CD4-positive, alpha-beta memory T cell (primary cell): Measurements from ENCODE around the gene SDHA. TPM values are rescaled to one million over a fixed set of nuclear protein-coding genes. Genes with fewer than 3 reads are reported as not detected.
"Not testable (repeated sequence)": the region's sequence is repeated elsewhere in the genome, so short reads cannot be mapped to it uniquely, and the experiment has no call there.

Experiments used
- CTCF ChIA-PET: fragments of 350-600 bp; sonication (Branson Sonifier 250); formaldehyde crosslinking; loops from one replicate; lab custom pipeline; 2021; ENCODE audit warnings: inconsistent platforms; ENCODE audit not compliant: partially characterized antibody; lab: Charles Lee
- POLR2A ChIA-PET: fragments of 350-600 bp; sonication (Branson Sonifier 250); formaldehyde crosslinking; loops from one replicate; lab custom pipeline; 2021; ENCODE audit not compliant: partially characterized antibody; lab: Charles Lee
- DNase-seq, 5 donors: peaks; one replicate each; pipeline versions ENCODE4 v3.0.0 to v3.0.0-alpha.2; 2020 to 2022; ENCODE audit warnings: mixed read lengths in 1 of 5
- H3K27ac ChIP-seq: one replicate; pipeline ENCODE4 v1.7.0; 2013; ENCODE audit warnings: low read depth, low read length
- H3K27me3 ChIP-seq: 2 replicates; pipeline ENCODE4 v1.7.0; 2013; ENCODE audit warnings: mild to moderate bottlenecking, low read length, moderate library complexity; ENCODE audit not compliant: insufficient read depth
- H3K36me3 ChIP-seq: 2 replicates; pipeline ENCODE4 v1.7.0; 2013; ENCODE audit warnings: mild to moderate bottlenecking, low read length, moderate library complexity; ENCODE audit not compliant: insufficient read depth
- H3K4me1 ChIP-seq: 2 replicates; pipeline ENCODE4 v1.7.0; 2013; ENCODE audit warnings: mild to moderate bottlenecking, low read length, moderate library complexity; ENCODE audit not compliant: insufficient read depth
- H3K4me3 ChIP-seq, 2 donors: one replicate each; pipeline ENCODE4 v1.7.0; 2013; ENCODE audit warnings: low read length in 2 of 2, mild to moderate bottlenecking in 1 of 2
- H3K9me3 ChIP-seq, 2 donors: one replicate each; pipeline ENCODE4 v1.7.0; 2013; ENCODE audit warnings: low read length in 2 of 2, control low read depth in 1 of 2; ENCODE audit not compliant: control insufficient read depth in 1 of 2
- H3K27ac Mint-ChIP-seq, 7 donors: one replicate each; pipeline ENCODE4 v1.8.0; 2020 to 2021; ENCODE audit warnings: mixed read lengths in 7 of 7, mild to moderate bottlenecking in 6 of 7, inconsistent platforms in 3 of 7, moderate library complexity in 3 of 7
- H3K27me3 Mint-ChIP-seq, 2 donors: one replicate each; pipeline ENCODE4 v1.8.0; 2020 to 2021; ENCODE audit warnings: mixed read lengths in 2 of 2
- H3K36me3 Mint-ChIP-seq, 2 donors: one replicate each; pipeline ENCODE4 v1.8.0; 2020 to 2021; ENCODE audit warnings: mixed read lengths in 2 of 2, inconsistent platforms in 1 of 2, mild to moderate bottlenecking in 1 of 2
- H3K4me1 Mint-ChIP-seq, 4 donors: one replicate each; pipeline ENCODE4 v1.8.0; 2020 to 2021; ENCODE audit warnings: mixed read lengths in 4 of 4, mild to moderate bottlenecking in 1 of 4
- H3K4me3 Mint-ChIP-seq, 8 donors: one replicate each; pipeline ENCODE4 v1.8.0; 2020 to 2021; ENCODE audit warnings: mixed read lengths in 8 of 8, mild to moderate bottlenecking in 7 of 8, moderate library complexity in 6 of 8, inconsistent platforms in 3 of 8
- H3K9me3 Mint-ChIP-seq, 8 donors: one replicate each; pipeline ENCODE4 v1.8.0; 2020 to 2021; ENCODE audit warnings: mixed read lengths in 8 of 8, mild to moderate bottlenecking in 5 of 8, inconsistent platforms in 3 of 8, moderate library complexity in 1 of 8
- intact Hi-C: fragments of 100-400 bp; cut with micrococcal nuclease; formaldehyde crosslinking; loops from one replicate; pipeline ENCODE4 v1.15.1; 2023
- polyA plus RNA-seq, 2 donors: library from polyadenylated mRNA; unstranded; fragments of 300-500 nt; fragmentation: Illumina TruSeq; gene quantifications; one replicate each; pipeline ENCODE4 v1.2.3, GENCODE V29; 2021
- total RNA-seq, 2 experiments: library from RNA; stranded (reverse); gene quantifications; one replicate each; pipeline ENCODE4 v1.2.3, GENCODE V29; 2021

The SDHA gene
- total and polyA plus RNA-seq, 4 experiments from 2014 or later: 131 to 240 (median 175) TPM

DNA sequence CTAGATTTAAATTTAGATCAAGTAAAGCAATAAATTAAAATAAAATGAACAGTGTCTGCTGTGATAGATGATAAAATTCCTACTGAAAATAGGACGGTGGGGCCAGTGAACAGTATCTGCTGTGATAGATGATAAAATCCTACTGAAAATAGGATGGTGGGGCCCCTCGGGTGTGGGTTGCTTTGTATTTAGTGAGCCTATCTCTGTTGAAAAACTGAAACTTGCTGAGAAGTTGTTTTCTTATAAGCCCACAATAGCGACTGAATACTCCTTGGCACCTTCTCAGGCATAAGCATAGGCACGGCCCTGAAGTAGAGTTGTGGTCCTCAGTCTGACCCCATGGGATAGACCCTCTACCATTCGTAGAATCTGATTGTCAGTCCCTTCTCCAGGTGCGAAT, 5.7 kb downstream of the SDHA start:
- Histone ChIP-seq H3K36me3 (peaks cover 35% of the 10 kb centered on the region), H3K4me1 (peaks cover 34% of the 10 kb centered on the region), H3K27ac (no peak overlapping the region), H3K9me3 (no peaks in the 10 kb centered on the region), H3K4me3 (no peak overlapping the region), H3K27me3 (no peaks in the 10 kb centered on the region)
- intact Hi-C loops: no loop called here
- Mint-ChIP-seq H3K4me1 (peaks cover 24 to 54% (median 32%) of the 10 kb centered on the region in 4 donors), H3K36me3 (peaks cover 35 to 58% of the 10 kb centered on the region in 2 donors), H3K9me3 (peaks cover 0 to 2% (median 0%) of the 10 kb centered on the region in 8 donors), H3K4me3 (no peak overlapping the region), H3K27ac (peak overlapping the region in 3 of 7 donors; percentile 30 to 50 (median 42)), H3K27me3 (no peaks in the 10 kb centered on the region)
- POLR2A ChIA-PET: interaction anchor here (1.0 kb wide), 1 partner anchor 9 kb away, joined by 3 read pairs; no protein-coding TSS in a partner anchor
- CTCF ChIA-PET: no interaction called here
- DNase-seq: no peak

DNA sequence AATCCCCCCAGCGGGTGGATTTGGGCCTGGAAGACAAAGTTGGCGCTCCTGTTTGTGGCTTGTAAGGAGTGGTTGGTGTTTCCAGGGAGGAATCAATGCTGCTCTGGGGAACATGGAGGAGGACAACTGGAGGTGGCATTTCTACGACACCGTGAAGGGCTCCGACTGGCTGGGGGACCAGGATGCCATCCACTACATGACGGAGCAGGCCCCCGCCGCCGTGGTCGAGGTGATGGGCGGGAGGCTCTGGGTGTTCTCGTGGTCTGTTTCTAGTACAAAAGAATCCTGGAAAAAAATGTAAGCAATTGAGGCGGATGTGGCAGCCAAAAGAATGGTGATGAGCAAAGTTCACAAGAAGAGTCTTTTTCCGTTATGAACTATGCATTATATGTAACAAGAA, 7.2 kb downstream of the SDHA start:
- peaks cover 42 to 56% of the 10 kb centered on the region in 2 donors for H3K36me3 Mint-ChIP-seq
- intact Hi-C loops: no loop called here
- Histone ChIP-seq H3K9me3 (no peaks in the 10 kb centered on the region), H3K27me3 (no peaks in the 10 kb centered on the region), H3K4me1 (peaks cover 31% of the 10 kb centered on the region), H3K4me3 (no peak overlapping the region), H3K27ac (no peak overlapping the region), H3K36me3 (peaks cover 49% of the 10 kb centered on the region)
- no peak overlapping the region for H3K4me3 Mint-ChIP-seq
- H3K27ac Mint-ChIP-seq: peak overlapping the region in 6 of 7 donors; percentile 7 to 79 (median 60)
- H3K27me3 Mint-ChIP-seq: no peaks in the 10 kb centered on the region
- peaks cover 20 to 39% (median 30%) of the 10 kb centered on the region in 4 donors for H3K4me1 Mint-ChIP-seq
- CTCF ChIA-PET: no interaction called here
- POLR2A ChIA-PET: no interaction called here
- DNase-seq: no peak
- peaks cover 0 to 2% (median 0%) of the 10 kb centered on the region in 8 donors for H3K9me3 Mint-ChIP-seq

DNA sequence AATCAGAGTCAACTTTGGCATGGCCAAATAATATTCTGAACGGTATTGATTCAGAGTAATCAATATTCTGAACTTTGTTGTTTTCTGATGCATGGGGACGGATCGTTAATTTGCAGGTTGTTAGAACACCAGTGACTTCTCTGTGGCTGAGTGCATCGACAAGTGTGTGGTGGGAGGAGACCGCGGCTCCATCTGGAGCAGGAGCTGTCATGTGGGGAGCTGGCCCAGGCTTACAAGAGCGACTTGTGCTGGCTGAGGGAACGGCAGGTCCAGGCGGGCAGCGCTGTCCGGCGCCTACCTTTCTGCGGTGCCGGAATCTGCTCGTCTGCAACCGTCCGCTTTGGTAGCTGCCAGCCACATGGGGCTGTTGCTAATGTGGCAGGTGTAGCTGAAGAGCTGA, 9.3 kb downstream of the SDHA start:
- H3K4me1 Mint-ChIP-seq: peaks cover 9 to 22% (median 16%) of the 10 kb centered on the region in 4 donors
- H3K4me3 Mint-ChIP-seq, CTCF ChIA-PET, H3K4me3 ChIP-seq, intact Hi-C loops, H3K27me3 ChIP-seq, H3K9me3 ChIP-seq, DNase-seq, H3K27ac ChIP-seq, POLR2A ChIA-PET, H3K27me3 Mint-ChIP-seq, H3K9me3 Mint-ChIP-seq: not testable (repeated sequence)
- peaks cover 51 to 72% of the 10 kb centered on the region in 2 donors for H3K36me3 Mint-ChIP-seq
- H3K27ac Mint-ChIP-seq: peak overlapping the region in 1 of 7 donors; percentile 66
- peaks cover 57% of the 10 kb centered on the region for H3K36me3 ChIP-seq
- H3K4me1 ChIP-seq: peaks cover 11% of the 10 kb centered on the region

DNA sequence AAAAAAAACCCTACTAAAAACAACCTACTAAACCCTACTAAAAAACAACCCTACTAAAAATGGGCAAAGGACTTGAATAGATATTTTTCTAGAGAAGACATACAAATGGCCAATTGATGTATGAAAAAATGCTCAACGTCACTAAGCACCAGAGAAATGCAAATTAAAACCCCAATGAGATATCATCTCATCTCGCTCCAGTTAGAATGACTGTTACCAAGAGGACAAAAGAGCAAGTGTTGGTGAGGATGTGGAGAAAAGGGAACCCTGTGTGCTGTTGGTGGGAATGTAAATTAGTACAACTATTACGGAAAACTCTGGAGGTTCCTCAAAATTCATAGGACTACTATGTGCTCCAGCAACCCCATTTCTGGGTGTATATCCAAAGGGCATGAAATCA, 10.8 kb downstream of the SDHA start:
- no peak overlapping the region for H3K27ac Mint-ChIP-seq

DNA sequence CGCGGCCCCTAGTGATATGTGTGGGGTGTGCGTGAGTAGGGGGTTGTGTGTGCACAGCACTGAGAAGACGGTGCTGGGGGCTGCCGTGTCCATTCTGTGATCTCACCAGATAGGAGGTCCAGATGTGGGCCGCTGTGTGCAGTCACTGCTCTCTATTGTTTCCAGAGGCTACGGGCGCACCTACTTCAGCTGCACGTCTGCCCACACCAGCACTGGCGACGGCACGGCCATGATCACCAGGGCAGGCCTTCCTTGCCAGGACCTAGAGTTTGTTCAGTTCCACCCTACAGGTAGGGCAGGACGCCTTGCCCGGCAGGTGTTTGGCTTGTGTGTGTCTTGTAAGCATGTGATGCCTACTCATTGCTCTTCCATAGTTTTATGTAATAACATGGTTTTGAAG, 12.6 kb downstream of the SDHA start:
- H3K36me3 ChIP-seq: peaks cover 51% of the 10 kb centered on the region
- ChIA-PET CTCF (no interaction called here), POLR2A (no interaction called here)
- Mint-ChIP-seq H3K4me1 (peaks cover 0 to 3% (median 2%) of the 10 kb centered on the region in 4 donors), H3K27ac (no peak overlapping the region), H3K36me3 (peaks cover 47 to 77% of the 10 kb centered on the region in 2 donors), H3K4me3 (no peak overlapping the region), H3K9me3 (no peaks in the 10 kb centered on the region), H3K27me3 (no peaks in the 10 kb centered on the region)
- H3K27ac ChIP-seq: no peak overlapping the region
- H3K4me1 ChIP-seq: no peaks in the 10 kb centered on the region
- DNase-seq: no peak
- H3K4me3 ChIP-seq: no peak overlapping the region
- intact Hi-C loops: loop anchor here (10.0 kb wide), 1 partner anchor 1364 kb away; no protein-coding TSS in a partner anchor
- no peaks in the 10 kb centered on the region for H3K9me3 ChIP-seq
- no peaks in the 10 kb centered on the region for H3K27me3 ChIP-seq

More for the DNA sequence above, 10.8 kb downstream of the SDHA start:
- Histone ChIP-seq H3K36me3 (peaks cover 59% of the 10 kb centered on the region), H3K4me3 (no peak overlapping the region), H3K27me3 (no peaks in the 10 kb centered on the region), H3K27ac (no peak overlapping the region), H3K9me3 (no peaks in the 10 kb centered on the region), H3K4me1 (no peaks in the 10 kb centered on the region)
- H3K4me1 Mint-ChIP-seq: peaks cover 0 to 8% (median 5%) of the 10 kb centered on the region in 4 donors
- DNase-seq: no peak
- intact Hi-C loops: no loop called here
- H3K36me3 Mint-ChIP-seq: peaks cover 48 to 80% of the 10 kb centered on the region in 2 donors
- CTCF ChIA-PET: no interaction called here
- POLR2A ChIA-PET: no interaction called here
- H3K27me3 Mint-ChIP-seq: no peaks in the 10 kb centered on the region
- no peak overlapping the region for H3K4me3 Mint-ChIP-seq
- H3K9me3 Mint-ChIP-seq: peaks cover 0 to 2% (median 0%) of the 10 kb centered on the region in 8 donors

DNA sequence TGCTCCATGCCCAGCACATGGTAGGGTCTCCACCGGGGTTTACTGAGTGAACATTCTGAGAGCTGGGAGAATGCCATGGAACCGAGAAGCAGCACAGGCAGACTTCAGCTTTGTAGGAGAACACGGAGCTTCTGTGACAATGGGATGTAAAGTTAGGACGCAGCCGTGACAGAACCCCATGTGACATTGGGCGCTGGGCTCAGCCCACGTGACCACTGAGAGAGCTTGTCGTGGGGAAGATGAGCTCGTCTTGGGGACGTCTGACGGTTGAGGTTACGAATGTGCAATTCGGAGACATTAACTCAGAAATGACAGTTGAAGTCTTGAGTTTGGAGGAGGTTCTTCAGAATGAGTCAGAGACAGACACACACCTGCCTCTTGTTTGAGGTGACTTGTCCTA, 13.5 kb downstream of the SDHA start:
- no peaks in the 10 kb centered on the region for H3K27me3 ChIP-seq
- H3K36me3 Mint-ChIP-seq: peaks cover 47 to 79% of the 10 kb centered on the region in 2 donors
- H3K4me1 ChIP-seq: no peaks in the 10 kb centered on the region
- intact Hi-C loops: loop anchor here (10.0 kb wide), 1 partner anchor 1363 kb away; no protein-coding TSS in a partner anchor
- H3K27me3 Mint-ChIP-seq: no peaks in the 10 kb centered on the region
- no peaks in the 10 kb centered on the region for H3K9me3 ChIP-seq
- no peak overlapping the region for H3K27ac ChIP-seq
- H3K9me3 Mint-ChIP-seq: no peaks in the 10 kb centered on the region
- ChIA-PET POLR2A (interaction anchor here (1.1 kb wide), 1 partner anchor 13 kb away, joined by 3 read pairs; the partner anchor contains the start of genes CCDC127 and SDHA), CTCF (no interaction called here)
- no peak overlapping the region for H3K4me3 Mint-ChIP-seq
- H3K27ac Mint-ChIP-seq: peak overlapping the region in 1 of 7 donors; percentile 46
- no peak for DNase-seq
- no peak overlapping the region for H3K4me3 ChIP-seq
- peaks cover 0 to 2% (median 0%) of the 10 kb centered on the region in 4 donors for H3K4me1 Mint-ChIP-seq
- peaks cover 43% of the 10 kb centered on the region for H3K36me3 ChIP-seq

DNA sequence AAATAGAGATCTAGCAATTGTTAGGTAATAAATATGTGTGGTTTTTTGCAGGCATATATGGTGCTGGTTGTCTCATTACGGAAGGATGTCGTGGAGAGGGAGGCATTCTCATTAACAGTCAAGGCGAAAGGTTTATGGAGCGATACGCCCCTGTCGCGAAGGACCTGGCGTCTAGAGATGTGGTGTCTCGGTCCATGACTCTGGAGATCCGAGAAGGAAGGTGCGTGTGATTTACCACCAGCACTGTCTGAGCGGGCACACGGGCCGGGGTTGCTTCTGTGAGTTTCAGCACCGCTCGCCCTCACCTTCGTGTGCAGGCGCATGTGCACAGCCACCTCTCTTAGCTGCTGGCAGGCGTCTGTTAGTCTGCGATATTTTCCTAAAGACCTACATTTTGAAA, 15.3 kb downstream of the SDHA start:
- peaks cover 40 to 74% of the 10 kb centered on the region in 2 donors for H3K36me3 Mint-ChIP-seq
- H3K4me3 Mint-ChIP-seq, H3K27ac ChIP-seq, H3K27me3 ChIP-seq, H3K9me3 ChIP-seq, DNase-seq, H3K4me1 ChIP-seq, H3K4me3 ChIP-seq, H3K27me3 Mint-ChIP-seq, CTCF ChIA-PET, H3K27ac Mint-ChIP-seq, H3K9me3 Mint-ChIP-seq, H3K4me1 Mint-ChIP-seq: not testable (repeated sequence)
- intact Hi-C loops: loop anchor here (10.0 kb wide), 1 partner anchor 1361 kb away; no protein-coding TSS in a partner anchor
- POLR2A ChIA-PET: interaction anchor here (0.8 to 1.2 kb wide), 2 partner anchors 9 to 38 kb away, joined by 3 read pairs; partner anchors contain the start of gene PDCD6
- H3K36me3 ChIP-seq: peaks cover 40% of the 10 kb centered on the region
